HS-27A (cell line): ENCODE measurements around the gene LDAF1.
"Not testable (repeated sequence)": the region's sequence is repeated elsewhere in the genome, so short reads cannot be mapped to it uniquely, and the experiment has no call there.

Experiments used
- DNase-seq: peaks from one replicate; pipeline ENCODE4 v3.0.0-alpha.2; 2012; ENCODE audit warnings: low read depth, missing footprints

LDAF1 gene

GRCh38 chr16:21158208-21159110, at the start of gene LDAF1:
Gene LDAF1 (plus strand): TSS chr16:21158674. CDS start chr16:21161183, 2,509 bp downstream.
- DNase-seq = no peak

DNA sequence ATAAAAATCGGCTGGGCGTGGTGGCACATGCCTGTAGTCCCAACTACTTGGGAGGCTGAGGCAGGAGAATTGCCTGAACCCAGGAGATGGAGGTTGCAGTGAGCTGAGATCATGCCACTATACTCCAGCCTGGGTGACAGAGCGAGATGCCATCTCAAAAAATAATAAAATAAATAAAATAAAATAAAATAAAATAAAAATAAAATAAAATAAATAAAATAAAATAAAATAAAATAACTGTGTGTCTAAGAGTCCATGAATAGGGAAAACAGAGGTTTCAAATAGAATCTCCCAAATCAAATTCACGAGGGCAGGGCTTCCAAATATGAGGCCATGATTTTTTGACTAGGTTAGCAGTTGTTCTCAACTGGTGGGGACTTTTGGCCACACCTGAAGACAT, 42.9 kb upstream of the LDAF1 start:
- not testable (repeated sequence) for DNase-seq

GRCh38 chr16:21116148-21116693, 42.3 kb upstream of the LDAF1 start:
- DNase-seq = no peak

GRCh38 chr16:21117567-21117966, 40.9 kb upstream of the LDAF1 start:
- no peak for DNase-seq

- no peak for DNase-seq
Observed at GRCh38 chr16:21120976-21121520, 37.4 kb upstream of the LDAF1 start.

DNA sequence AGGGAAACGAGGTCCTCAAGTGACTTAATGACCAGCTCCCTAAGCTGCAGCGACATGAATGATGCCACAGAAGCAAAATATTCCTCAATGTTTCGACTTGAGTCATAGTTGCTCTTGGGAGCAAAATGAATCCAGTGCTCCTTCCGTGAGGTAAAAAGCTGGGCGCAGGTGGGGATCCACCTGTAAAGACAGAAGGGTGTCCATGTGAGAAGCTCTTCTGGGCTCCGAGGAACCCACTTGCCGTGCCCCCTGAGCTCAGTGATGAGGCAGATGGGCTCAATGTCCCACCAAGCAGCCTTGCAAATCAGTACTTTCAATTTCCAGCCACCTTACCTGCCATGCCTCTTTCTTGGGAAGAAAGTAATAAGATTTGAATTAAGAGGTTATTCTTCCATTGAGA, 33.3 kb upstream of the LDAF1 start:
- no peak for DNase-seq

- no peak for DNase-seq
Observed at GRCh38 chr16:21126518-21126917, 32.0 kb upstream of the LDAF1 start.

DNA sequence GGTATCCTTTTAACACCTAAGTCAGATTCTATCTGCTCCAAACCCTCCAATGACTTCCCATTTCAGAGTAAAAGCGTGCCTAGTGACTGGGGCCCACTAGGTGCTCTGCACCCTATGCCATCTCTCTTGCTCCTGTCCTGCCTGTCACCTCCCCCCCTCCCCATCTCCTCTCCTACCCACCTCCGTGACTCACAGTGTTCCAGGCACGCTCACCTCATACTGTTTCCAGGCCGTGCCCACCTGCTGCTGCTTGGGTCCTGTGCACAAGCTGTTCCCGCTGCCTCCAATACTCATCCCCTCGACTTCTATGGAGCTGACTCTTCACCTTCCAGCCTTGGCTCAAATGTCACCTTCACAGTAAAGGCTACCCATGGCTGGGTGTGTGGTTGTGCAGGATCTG, 29.5 kb upstream of the LDAF1 start:
- DNase-seq = no peak

- no peak for DNase-seq
Observed at GRCh38 chr16:21130811-21131210, 27.7 kb upstream of the LDAF1 start.

GRCh38 chr16:21134053-21134452, 24.4 kb upstream of the LDAF1 start:
- no peak for DNase-seq

GRCh38 chr16:21145738-21146137, 12.7 kb upstream of the LDAF1 start:
- DNase-seq = no peak

DNA sequence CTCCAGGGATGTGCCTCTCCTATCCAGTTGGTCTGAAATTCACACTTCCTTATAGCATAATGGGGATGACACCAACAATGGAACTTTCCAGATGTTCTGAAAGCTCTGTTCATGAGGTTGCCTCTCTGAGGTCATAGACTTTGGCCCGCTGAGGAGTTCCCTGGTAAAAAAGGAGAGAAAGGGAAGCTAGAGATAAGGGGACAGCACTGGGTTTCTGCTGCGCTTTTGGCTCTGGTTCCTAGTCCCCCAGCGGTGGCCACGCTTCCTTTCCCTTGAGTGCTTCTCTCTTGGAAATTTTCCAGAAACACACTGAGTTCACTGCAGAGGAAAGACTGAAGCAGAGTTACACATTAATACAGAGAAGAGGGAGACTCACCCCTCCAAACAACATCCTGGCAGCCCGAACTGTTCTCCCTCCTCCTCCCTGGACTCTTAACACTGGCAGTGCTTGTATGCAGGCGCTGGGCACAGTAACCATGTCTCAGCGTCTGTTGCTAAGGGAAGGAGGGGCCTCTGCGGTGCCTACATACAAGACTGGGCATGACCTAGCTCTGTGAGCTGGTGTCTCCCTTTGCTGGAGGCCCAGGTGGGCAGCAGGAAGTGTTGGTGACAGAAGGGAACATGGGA, 8.0 kb upstream of the LDAF1 start, which contains the start of gene DNAH3:
Gene DNAH3 (minus strand): TSS at position 472 of the 627 bp plus-strand sequence. CDS start 527 bp downstream, outside the sequence.
- DNase-seq = no peak

DNA sequence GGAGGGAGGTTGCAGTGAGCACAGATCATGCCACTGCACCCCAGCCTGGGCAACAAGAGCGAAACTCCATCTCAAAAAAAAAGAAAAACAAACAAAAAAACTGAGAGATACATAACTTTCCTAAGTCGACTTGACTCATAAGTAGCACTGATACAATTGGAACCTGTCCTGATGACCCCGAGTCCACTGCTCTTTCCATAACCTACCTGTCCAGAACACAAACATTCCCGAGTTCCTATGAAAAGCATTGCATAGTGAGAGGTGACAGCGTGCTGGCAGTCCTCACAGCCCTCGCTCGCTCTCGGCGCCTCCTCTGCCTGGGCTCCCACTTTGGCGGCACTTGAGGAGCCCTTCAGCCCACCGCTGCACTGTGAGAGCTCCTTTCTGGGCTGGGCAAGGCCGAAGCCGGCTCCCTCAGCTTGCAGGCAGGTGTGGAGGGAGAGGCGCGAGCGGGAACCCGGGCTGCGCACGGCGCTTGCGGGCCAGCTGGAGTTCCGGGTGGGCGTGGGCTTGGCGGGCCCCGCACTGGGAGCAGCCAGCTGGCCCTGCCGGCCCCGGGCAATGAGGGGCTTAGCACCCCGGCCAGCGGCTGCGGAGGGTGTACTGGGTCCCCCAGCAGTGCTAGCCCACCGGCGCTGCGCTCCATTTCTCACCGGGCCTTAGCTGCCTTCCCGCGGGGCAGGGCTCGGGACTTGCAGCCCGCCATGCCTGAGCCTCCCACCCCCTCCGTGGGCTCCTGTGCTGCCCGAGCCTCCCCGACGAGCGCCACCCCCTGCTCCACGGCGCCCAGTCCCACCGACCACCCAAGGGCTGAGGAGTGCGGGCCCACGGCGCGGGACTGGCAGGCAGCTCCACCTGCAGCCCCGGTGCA, 6.1 kb upstream of the LDAF1 start:
- DNase-seq = not testable (repeated sequence)

DNA sequence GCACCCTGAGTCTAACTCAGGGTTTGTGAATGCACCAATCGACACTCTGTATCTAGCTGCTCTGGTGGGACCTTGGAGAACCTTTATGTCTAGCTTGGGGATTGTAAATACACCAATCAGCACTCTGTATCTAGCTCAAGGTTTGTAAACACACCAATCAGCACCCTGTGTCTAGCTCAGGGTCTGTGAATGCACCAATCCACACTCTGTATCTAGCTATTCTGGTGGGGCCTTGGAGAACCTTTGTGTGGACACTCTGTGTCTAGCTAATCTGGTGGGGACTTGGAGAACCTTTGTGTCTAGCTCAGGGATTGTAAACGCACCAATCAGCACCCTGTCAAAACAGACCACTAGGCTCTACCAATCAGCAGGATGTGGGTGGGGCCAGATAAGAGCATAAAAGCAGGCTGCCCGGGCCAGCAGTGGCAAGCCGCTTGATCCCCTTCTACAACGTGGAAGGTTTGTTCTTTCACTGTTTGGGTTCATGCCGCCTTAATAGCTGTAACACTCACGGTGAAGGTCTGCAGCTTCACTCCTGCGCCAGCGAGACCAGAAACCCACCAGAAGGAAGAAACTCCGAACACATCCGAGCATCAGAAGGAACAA, 5.2 kb upstream of the LDAF1 start:
- not testable (repeated sequence) for DNase-seq

- DNase-seq = not testable (repeated sequence)
Observed at GRCh38 chr16:21156011-21156410, 2.5 kb upstream of the LDAF1 start.

- DNase-seq = peak; percentile 51
Observed at GRCh38 chr16:21156767-21157467, 1.6 kb upstream of the LDAF1 start.

GRCh38 chr16:21157632-21158031, 842 bp upstream of the LDAF1 start:
- DNase-seq = no peak

- no peak for DNase-seq
Observed at GRCh38 chr16:21159281-21159951, 942 bp downstream of the LDAF1 start.

DNA sequence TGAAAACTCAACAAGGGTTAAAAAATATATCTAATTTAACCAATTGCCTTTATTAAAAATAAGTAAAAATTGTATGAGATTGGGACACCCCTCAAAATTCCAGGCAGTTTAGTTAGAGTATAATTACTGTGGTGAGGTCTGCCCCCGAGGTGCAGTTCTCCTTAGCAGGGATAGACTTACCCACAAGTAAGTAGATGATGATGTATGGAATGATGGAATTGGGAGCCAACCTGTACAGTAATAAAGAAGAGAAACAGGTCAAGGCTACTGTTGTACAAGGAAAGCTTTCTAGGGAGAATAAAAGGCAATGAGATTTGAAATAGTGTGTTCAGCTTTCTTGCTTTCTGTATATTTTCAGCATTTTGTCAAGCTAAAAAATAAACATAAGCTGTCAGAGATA, 1.8 kb downstream of the LDAF1 start:
- DNase-seq = no peak

DNA sequence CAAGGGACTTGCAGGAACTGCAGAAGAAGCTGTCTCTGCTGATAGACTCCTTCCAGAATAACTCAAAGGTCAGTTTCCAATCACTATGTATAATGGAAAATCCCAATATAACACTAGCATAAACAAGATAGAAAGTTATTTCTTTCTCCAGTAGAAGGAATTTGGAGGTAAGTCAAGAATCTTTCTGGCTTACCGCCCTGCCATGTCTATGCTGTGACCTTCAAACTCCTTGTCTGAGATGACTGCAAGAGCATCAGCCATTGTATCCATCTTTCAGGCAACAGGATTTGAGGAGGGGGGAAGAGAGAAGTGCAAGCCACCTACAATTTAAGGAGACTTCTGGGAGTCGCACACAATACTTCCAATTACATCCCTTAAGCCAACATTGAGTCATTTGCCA, 2.7 kb downstream of the LDAF1 start:
- DNase-seq = no peak
